HCT116 (cell line): ENCODE measurements around the gene PYGB. TPM values are rescaled to one million over a fixed set of nuclear protein-coding genes. Genes with fewer than 3 reads are reported as not detected.
A peak's percentile ranks its signal among the peaks of the same experiment; 100 is the strongest.

Source experiments
- ATAC-seq: fragments of 200-7000 bp; cut with Tn5 transposase; 2 replicates; pipeline ENCODE4 v1.9.1; 2020; ENCODE audit warnings: mild to moderate bottlenecking, moderate library complexity
- BruUV-seq: library from RNA; stranded (reverse); fragments of 400-500 nt; replicated peaks from 2 replicates; lab custom pipeline; 2021; lab: Mats Ljungman, UMichigan
- CTCF ChIA-PET: fragments of 300-600 bp; sonication (Branson Sonifier 250); formaldehyde crosslinking; loops from one replicate; lab custom pipeline; 2021; ENCODE audit warnings: antibody characterized with exemption; lab: Charles Lee
- POLR2A ChIA-PET: fragments of 300-600, 350-600 bp; sonication (Branson Sonifier 250); formaldehyde crosslinking; loops from one replicate; lab custom pipeline; 2021; ENCODE audit warnings: antibody characterized with exemption; lab: Charles Lee
- RAD21 ChIA-PET, 2 experiments: fragments of 300-600 bp; sonication (Branson Sonifier 250); formaldehyde crosslinking; loops; one replicate each; lab custom pipeline; 2023; ENCODE audit warnings: low total read pairs in 2 of 2; ENCODE audit not compliant: uncharacterized antibody in 2 of 2, unreplicated experiment in 2 of 2, low non-redundant PET in 1 of 2; lab: Charles Lee
- DNase-seq: peaks from one replicate; pipeline ENCODE4 v3.0.0-alpha.2; 2010; ENCODE audit warnings: low read depth, low spot score
- H2AFZ ChIP-seq: fragments of 200-600 bp; shearing (Covaris generic), sonication (generic); 2 replicates; pipeline ENCODE4 v1.6.1; 2017; ENCODE audit warnings: low read depth, mixed run types, mixed read lengths, antibody characterized with exemption, low read length; ENCODE audit not compliant: poor library complexity, severe bottlenecking
- H3K27ac ChIP-seq: 2 replicates; pipeline ENCODE4 v1.5.1; 2012; ENCODE audit warnings: low read depth, low read length
- H3K27me3 ChIP-seq: fragments of 200-600 bp; sonication (generic); 2 replicates; pipeline ENCODE4 v1.6.1; 2016; ENCODE audit warnings: mixed run types, low read length, mixed read lengths; ENCODE audit not compliant: insufficient read depth
- H3K36me3 ChIP-seq, 2 experiments: fragments of 200-500 bp in 1 of 2; fragments of 200-600 bp in 1 of 2; sonication (Bioruptor generic) in 1 of 2; sonication (generic) in 1 of 2; 2 replicates each; pipeline versions ENCODE4 v1.5.1 to v1.6.1; 2014 to 2016; ENCODE audit warnings: low read length in 2 of 2, inconsistent platforms in 1 of 2, mixed read lengths in 1 of 2, mixed run types in 1 of 2; ENCODE audit not compliant: insufficient read depth in 2 of 2, control insufficient read depth in 1 of 2
- H3K4me1 ChIP-seq, 2 experiments: fragments of 200-600 bp in 1 of 2; sonication (generic) in 1 of 2; 2 replicates each; pipeline versions ENCODE4 v1.5.1 to v1.6.1; 2012 to 2017; ENCODE audit warnings: low read length in 2 of 2, inconsistent platforms in 1 of 2, mild to moderate bottlenecking in 1 of 2, mixed read lengths in 1 of 2, mixed run types in 1 of 2, moderate library complexity in 1 of 2; ENCODE audit not compliant: insufficient read depth in 2 of 2, control insufficient read depth in 1 of 2
- H3K4me2 ChIP-seq: fragments of 200-600 bp; sonication (generic); 2 replicates; pipeline ENCODE4 v1.6.1; 2017; ENCODE audit warnings: mixed run types, low read length, mixed read lengths
- H3K4me3 ChIP-seq, 2 experiments: fragments of 200-600 bp in 1 of 2; sonication (generic) in 1 of 2; replicated peaks in 1 of 2; 2 replicates each; pipeline ENCODE4 v1.5.1; 2011 to 2016; ENCODE audit warnings: low read length in 2 of 2, control low read depth in 1 of 2, low read depth in 1 of 2, mild to moderate bottlenecking in 1 of 2, mixed read lengths in 1 of 2, mixed run types in 1 of 2
- H3K79me2 ChIP-seq: fragments of 200-600 bp; sonication (generic); 2 replicates; pipeline ENCODE4 v1.6.1; 2017; ENCODE audit warnings: mild to moderate bottlenecking, mixed run types, low read length, moderate library complexity, mixed read lengths; ENCODE audit not compliant: insufficient read depth
- H3K9ac ChIP-seq: fragments of 200-600 bp; sonication (generic); 2 replicates; pipeline ENCODE4 v1.6.1; 2016; ENCODE audit warnings: low read length, mixed read lengths
- H3K9me2 ChIP-seq: fragments of 200-600 bp; sonication (generic), shearing (Covaris generic); 2 replicates; pipeline ENCODE4 v1.6.1; 2017; ENCODE audit warnings: mixed run types, mild to moderate bottlenecking, moderate library complexity; ENCODE audit not compliant: insufficient read depth
- H3K9me3 ChIP-seq, 2 experiments: fragments of 200-500 bp in 1 of 2; fragments of 200-600 bp in 1 of 2; sonication (Bioruptor generic) in 1 of 2; sonication (generic) in 1 of 2; 2 replicates each; pipeline ENCODE4 v1.6.1; 2014 to 2017; ENCODE audit warnings: low read length in 2 of 2, mixed read lengths in 2 of 2, inconsistent platforms in 1 of 2, low read depth in 1 of 2, mild to moderate bottlenecking in 1 of 2, mixed run types in 1 of 2, moderate library complexity in 1 of 2; ENCODE audit not compliant: control insufficient read depth in 1 of 2, insufficient read depth in 1 of 2
- H4K20me1 ChIP-seq: fragments of 200-600 bp; sonication (generic), shearing (Covaris generic); 2 replicates; pipeline ENCODE4 v1.6.1; 2017; ENCODE audit warnings: mixed run types, mild to moderate bottlenecking, moderate library complexity; ENCODE audit not compliant: insufficient read depth
- FOSL1 ChIP-seq: IDR thresholded peaks from 2 replicates; pipeline ENCODE4 v1.6.1; 2012; ENCODE audit warnings: low read depth
- POLR2AphosphoS5 ChIP-seq: IDR thresholded peaks from 2 replicates; pipeline ENCODE4 v1.6.1; 2011; ENCODE audit warnings: mild to moderate bottlenecking, low read depth, low read length, moderate library complexity
- RAD21 ChIP-seq: IDR thresholded peaks from 2 replicates; pipeline ENCODE4 v1.6.1; 2012; ENCODE audit warnings: low read depth, mild to moderate bottlenecking
- intact Hi-C: fragments of 100-400 bp; cut with micrococcal nuclease; formaldehyde crosslinking; loops from 2 replicates; pipeline ENCODE4 v1.10.0; 2022
- total RNA-seq: library from RNA; stranded (reverse); gene quantifications from one replicate; pipeline ENCODE4 v1.2.1, GENCODE V29; 2021; ENCODE audit not compliant: unreplicated experiment
- TF ChIP-seq, protein P1 (sequence below): IDR thresholded peaks from 2 replicates; pipeline ENCODE4 v1.6.1; 2011; ENCODE audit warnings: mild to moderate bottlenecking, low read length, moderate library complexity; ENCODE audit not compliant: insufficient replicate concordance; ENCODE audit errors: extremely low read depth
- TF ChIP-seq, protein P2 (sequence below), 3 experiments: fragments of 200-600 bp in 1 of 3; sonication (generic) in 1 of 3; IDR thresholded peaks in 2 of 3; conservative IDR thresholded peaks in 1 of 3; 2 replicates each; pipeline ENCODE4 v1.5.1; 2012 to 2017; ENCODE audit warnings: low read depth in 2 of 3, low read length in 2 of 3, antibody characterized with exemption in 1 of 3, borderline replicate concordance in 1 of 3, control low read depth in 1 of 3, mild to moderate bottlenecking in 1 of 3, mixed read lengths in 1 of 3, mixed run types in 1 of 3, moderate library complexity in 1 of 3; ENCODE audit not compliant: insufficient read depth in 1 of 3

PYGB gene
- total RNA-seq, 1 experiment from 2014 or later, result 87.8 TPM

GRCh38 chr20:25247000-25247517, 826 bp upstream of the PYGB start:
- BruUV-seq, result no TSS peak
- Histone ChIP-seq H3K36me3 (no peaks in the 10 kb centered on the region; a peak in 1 of 4 replicates), H3K27me3 (no peaks in the 10 kb centered on the region), H3K4me1 (peaks cover 15 to 28% of the 10 kb centered on the region in 2 experiments), H3K9ac (peak overlapping the region; percentile 64), H3K79me2 (peaks cover 35% of the 10 kb centered on the region), H2AFZ (no peak overlapping the region), H3K9me2 (no peaks in the 10 kb centered on the region), H3K9me3 (no peaks in the 10 kb centered on the region), H3K27ac (peak overlapping the region; percentile 93), H3K4me2 (peak overlapping the region; percentile 98), H3K4me3 (peak overlapping the region; percentile 79 to 80), H4K20me1 (no peaks in the 10 kb centered on the region)
- intact Hi-C loops, result no loop called here
- ATAC-seq, result peak; percentile 67
- RAD21 ChIA-PET, result interaction anchor here (1.1 to 1.5 kb wide), 2 partner anchors 63 to 108 kb away, joined by 3 to 4 read pairs; no protein-coding TSS in a partner anchor
- TF ChIP-seq, protein P1, sequence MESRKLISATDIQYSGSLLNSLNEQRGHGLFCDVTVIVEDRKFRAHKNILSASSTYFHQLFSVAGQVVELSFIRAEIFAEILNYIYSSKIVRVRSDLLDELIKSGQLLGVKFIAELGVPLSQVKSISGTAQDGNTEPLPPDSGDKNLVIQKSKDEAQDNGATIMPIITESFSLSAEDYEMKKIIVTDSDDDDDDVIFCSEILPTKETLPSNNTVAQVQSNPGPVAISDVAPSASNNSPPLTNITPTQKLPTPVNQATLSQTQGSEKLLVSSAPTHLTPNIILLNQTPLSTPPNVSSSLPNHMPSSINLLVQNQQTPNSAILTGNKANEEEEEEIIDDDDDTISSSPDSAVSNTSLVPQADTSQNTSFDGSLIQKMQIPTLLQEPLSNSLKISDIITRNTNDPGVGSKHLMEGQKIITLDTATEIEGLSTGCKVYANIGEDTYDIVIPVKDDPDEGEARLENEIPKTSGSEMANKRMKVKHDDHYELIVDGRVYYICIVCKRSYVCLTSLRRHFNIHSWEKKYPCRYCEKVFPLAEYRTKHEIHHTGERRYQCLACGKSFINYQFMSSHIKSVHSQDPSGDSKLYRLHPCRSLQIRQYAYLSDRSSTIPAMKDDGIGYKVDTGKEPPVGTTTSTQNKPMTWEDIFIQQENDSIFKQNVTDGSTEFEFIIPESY, result no peak
- TF ChIP-seq FOSL1, result no peak
- TF ChIP-seq, protein P2, sequence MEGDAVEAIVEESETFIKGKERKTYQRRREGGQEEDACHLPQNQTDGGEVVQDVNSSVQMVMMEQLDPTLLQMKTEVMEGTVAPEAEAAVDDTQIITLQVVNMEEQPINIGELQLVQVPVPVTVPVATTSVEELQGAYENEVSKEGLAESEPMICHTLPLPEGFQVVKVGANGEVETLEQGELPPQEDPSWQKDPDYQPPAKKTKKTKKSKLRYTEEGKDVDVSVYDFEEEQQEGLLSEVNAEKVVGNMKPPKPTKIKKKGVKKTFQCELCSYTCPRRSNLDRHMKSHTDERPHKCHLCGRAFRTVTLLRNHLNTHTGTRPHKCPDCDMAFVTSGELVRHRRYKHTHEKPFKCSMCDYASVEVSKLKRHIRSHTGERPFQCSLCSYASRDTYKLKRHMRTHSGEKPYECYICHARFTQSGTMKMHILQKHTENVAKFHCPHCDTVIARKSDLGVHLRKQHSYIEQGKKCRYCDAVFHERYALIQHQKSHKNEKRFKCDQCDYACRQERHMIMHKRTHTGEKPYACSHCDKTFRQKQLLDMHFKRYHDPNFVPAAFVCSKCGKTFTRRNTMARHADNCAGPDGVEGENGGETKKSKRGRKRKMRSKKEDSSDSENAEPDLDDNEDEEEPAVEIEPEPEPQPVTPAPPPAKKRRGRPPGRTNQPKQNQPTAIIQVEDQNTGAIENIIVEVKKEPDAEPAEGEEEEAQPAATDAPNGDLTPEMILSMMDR (IDR thresholded peaks at IDR 0.05 in 2 of 3, conservative IDR thresholded peaks at IDR 0.05 in 1 of 3; ENCODE audit: borderline replicate concordance in 1 of 3, insufficient read depth in 1 of 3, low read depth in 2 of 3, low read length in 2 of 3), result peak in 2 of 3 experiments; percentile 47 to 55; a peak in 4 of 6 replicates
- TF ChIP-seq POLR2AphosphoS5, result peak; percentile 40; the same call in 1 of the 2 replicates
- TF ChIP-seq RAD21, result peak; percentile 46
- DNase-seq, result peak; percentile 37
- CTCF ChIA-PET, result interaction anchor here (0.6 to 2.7 kb wide), 7 partner anchors 10 to 170 kb away, joined by 3 to 14 read pairs (median 4); no protein-coding TSS in a partner anchor
- POLR2A ChIA-PET, result interaction anchor here (1.2 to 2.7 kb wide), 7 partner anchors 9 to 53 kb away, joined by 4 to 13 read pairs (median 7); partner anchors contain the start of gene ENTPD6
